GM19463 (cell line): ENCODE data around the gene SLC25A21.

Experiments
- ATAC-seq: cut with Tn5 transposase; IDR thresholded peaks from one replicate; pipeline ENCODE4 v1.9.1; 2021; ENCODE audit warnings: mild to moderate bottlenecking, moderate library complexity; ENCODE audit not compliant: unreplicated experiment

The SLC25A21 gene

DNA sequence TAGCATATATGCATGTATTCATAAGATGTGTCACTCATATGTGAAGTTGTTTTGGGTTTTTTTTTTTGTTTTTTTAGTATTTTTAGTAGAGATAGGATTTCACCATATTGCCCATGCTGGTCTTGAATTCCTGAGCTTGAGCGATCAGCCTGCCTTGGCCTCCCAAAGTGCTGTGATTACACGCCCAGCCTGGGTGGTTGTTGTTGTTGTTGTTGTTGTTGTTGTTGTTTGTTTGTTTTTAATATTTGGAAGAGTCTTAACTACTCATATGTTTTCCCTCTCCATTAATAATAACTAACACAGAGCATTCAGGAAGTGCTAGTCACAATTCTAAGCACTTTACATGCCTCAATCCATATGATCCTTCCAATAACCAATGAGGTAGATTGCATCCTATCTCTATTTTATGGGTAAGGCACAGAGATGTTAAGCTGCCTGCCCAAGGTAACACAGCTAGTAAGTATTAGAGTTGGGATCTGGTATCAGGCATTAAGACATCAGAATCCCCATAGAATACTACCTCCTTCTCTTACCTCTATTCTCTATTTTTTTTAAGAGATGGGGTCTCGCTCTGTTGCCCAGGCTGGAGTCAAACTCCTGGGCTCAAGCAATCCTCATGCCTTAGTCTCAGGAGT lies 27.6 kb downstream of the SLC25A21 start:
- no peak for ATAC-seq

- no peak for ATAC-seq
Measured at GRCh38 chr14:37143475-37143874, 28.9 kb downstream of the SLC25A21 start.

DNA sequence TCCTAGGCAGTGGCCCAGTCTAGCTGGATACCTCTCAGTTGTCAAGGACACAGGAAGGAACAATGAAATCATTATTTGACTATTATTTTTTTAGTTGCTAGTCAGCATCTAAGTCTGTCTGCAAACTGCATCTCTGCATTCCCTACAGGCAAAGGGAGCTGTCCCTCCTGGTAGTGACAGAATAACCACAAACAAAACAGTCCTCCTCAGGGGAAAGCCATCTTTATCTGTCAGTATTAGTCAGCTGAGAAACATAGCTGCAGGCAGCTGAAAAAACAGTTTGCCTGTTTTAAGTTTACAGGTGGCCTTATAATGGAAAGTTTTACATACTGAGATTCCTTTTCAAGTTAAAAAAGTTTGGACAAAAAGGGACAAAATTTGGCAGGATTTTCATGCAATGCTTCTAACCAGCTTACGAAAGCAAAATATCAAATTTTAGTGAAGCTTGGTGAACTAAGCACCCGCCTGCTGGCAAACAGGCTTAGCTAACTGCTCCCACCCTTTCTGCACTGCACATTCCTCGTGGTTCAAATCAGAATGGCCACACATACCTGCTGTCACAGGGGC lies 29.5 kb downstream of the SLC25A21 start:
- ATAC-seq = no peak

DNA sequence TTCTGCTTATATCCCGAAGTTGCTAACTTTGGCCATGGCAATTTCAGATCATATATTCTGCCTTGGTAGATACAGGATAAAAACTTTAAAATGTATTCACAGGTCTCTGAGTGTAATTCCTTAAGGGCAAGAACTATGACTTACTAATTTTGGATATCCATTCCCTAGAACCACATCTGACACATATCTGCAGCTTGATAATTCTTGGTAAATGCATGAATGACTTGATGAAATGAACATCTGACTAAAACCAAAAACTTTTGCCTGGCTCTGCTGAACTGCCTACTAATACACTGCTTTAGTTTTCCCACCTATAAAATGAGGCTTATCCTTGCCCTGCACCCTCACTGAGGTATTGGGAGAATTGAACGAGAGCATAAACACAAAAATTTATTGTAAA lies 32.2 kb downstream of the SLC25A21 start:
- ATAC-seq = no peak

DNA sequence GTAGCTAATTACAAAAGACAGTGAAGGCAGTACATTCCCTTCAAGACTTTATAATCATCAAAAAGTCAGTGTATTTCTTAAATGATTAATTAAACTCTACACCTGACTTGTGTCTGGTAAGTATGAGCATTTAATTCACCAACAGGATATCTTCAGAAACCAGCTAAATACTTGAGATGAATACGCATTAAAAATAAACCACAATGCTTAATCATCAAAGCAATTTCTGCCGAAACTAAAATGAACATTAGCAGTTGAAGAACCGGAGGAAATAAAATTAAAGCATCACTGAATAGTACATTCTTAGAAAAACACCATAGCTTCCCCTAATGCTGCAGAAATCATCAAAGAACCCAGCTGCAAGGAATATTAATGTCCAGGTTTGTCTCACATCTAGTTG lies 32.7 kb downstream of the SLC25A21 start:
- ATAC-seq = no peak

DNA sequence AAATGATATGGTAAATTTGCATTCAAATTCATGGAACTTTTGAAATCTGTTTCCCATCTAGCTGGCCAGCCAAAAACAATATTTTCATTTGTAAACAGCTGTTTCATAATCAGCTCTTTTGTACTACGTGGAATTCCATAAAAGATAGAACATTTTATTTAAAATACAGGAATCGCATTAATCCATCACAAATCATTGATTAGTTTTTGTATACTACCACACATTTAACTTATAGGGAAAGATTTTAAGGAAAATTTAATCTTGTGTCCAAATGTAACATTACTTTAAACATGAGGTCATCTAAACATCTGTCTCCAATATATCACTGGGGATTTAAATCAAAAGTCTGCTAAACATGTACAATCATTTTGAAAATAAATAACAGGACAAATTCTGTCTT lies 33.5 kb downstream of the SLC25A21 start:
- no peak for ATAC-seq

- no peak for ATAC-seq
Measured at GRCh38 chr14:37133284-37133913, 39.0 kb downstream of the SLC25A21 start.

GRCh38 chr14:37131205-37131604 lies 41.2 kb downstream of the SLC25A21 start:
- no peak for ATAC-seq

- no peak for ATAC-seq
Measured at GRCh38 chr14:37129047-37129446, 43.4 kb downstream of the SLC25A21 start.

GRCh38 chr14:37124614-37125013 lies 47.8 kb downstream of the SLC25A21 start:
- ATAC-seq = no peak

DNA sequence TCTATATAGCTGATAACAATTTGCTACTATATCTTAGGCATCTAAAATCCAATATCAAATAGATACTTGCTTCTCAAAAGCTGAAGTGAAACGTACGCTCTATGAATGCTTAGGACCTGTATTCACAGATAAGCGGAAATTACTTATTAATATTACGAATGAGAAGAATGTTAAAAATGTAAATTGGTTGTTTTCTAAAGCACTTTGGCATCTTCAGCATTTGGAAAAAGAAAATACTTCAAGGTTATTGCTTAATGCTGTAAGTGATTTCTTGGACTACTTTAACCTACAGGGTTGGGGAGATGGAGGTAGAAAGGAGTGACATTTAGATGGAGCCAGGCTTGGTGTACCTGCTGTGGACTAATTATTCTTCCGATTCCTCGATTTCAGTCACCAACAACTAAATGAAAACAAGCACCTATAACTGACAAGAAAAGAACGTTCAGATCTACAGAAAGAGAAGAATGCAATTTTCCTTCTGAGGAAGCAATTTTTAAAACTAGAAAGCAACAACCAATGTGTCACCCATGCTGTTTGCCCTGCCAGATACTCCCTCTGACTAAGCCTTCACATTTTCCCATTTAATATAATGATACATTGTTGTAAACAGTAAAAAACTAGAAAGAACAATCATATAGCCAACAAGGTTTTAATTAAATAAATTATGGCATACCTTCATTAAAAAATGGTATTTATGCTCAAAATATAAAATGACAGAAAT lies 49.3 kb downstream of the SLC25A21 start:
- ATAC-seq = no peak

GRCh38 chr14:37122288-37122687 lies 50.1 kb downstream of the SLC25A21 start:
- no peak for ATAC-seq

DNA sequence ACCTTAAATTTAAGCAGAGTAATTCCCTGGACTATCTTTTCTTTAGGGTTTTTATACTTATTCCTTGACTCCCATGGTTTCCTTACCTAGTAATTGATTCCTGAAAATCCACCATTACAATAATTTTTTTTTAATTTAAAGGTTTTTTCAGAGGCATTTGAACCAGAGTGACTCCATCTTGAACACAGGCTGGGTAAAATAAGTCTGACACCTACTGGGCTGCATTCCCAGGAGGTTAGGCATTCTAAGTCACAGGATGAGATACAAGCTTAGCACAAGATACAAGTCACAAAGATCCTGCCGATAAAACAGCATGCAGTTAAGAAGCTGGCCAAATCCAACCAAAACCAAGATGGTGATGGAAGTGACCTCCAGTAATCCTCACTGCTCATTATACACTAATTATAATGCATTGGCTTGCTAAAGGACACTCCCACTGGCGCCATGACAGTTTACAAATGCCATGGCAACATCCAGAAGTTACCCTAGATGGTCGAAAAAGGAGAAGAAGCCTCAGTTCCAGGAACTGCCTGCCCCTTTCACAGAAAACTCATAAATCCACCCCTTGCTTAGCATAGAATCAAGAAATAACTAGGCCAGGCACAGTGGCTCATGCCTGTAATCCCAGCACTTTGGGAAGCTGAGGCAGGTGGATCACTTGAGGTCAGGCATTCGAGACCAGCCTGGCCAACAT lies 53.6 kb downstream of the SLC25A21 start:
- ATAC-seq = no peak

DNA sequence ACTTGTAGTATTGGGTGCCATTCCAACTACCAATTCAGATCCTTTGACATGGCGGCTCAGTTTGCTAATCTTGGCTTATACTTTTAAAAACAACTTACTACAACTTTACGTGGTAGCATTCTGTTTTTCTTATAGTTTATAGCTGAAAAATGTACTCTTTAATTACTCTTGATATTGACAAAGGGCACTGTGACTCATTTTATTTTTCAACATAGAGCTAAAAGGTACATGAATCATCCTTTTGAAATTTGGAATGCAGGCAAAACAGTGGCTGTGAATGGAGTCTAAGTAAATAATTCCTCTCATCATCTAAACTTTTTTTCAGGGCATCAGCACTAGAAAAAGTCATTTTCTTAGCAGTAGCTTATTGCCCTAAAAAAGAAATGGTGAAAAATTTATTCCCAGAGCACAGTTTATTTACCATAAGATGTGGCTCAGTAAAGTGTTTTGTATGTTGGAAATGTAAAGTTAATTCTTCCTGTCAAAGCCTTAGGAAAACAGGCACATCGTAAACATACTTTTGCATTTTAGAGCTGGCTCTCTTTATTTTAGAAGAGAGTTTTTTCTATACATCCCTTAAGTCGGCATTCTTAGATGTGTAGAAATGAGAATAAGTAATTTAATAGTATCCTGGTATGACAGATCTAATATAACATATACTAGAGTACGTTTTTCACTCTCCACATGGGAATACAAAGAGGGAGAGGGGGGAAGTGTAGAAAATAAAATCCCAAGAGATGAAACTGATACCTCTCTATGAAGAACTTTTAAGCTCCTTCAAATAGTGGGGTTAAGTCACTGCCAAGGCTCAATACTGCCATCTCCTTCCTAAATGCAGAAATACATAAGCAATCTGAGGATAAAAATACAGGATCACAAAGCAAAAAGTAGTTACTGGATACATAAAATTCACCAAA lies 55.2 kb downstream of the SLC25A21 start:
- ATAC-seq = no peak

GRCh38 chr14:37115406-37115805 lies 57.0 kb downstream of the SLC25A21 start:
- no peak for ATAC-seq

GRCh38 chr14:37114559-37114958 lies 57.8 kb downstream of the SLC25A21 start:
- no peak for ATAC-seq

DNA sequence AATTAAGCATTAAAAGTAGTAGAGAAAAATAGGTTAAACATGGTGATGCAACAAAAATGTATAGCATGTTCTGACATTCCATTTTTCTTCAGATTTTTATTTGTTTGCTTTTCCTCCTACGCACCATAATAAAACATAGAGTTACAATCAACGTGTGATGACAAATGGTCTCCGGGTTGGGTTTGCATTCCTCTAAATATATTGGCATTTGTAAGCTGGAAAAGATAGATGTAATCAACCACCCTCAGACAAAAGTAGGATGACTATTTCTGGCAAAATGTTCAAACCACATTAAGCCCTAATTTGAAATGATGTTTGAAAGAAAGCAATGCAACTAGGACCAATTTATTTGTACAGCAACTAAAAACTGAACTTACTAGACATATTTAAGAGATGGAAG lies 58.4 kb downstream of the SLC25A21 start:
- ATAC-seq = no peak

DNA sequence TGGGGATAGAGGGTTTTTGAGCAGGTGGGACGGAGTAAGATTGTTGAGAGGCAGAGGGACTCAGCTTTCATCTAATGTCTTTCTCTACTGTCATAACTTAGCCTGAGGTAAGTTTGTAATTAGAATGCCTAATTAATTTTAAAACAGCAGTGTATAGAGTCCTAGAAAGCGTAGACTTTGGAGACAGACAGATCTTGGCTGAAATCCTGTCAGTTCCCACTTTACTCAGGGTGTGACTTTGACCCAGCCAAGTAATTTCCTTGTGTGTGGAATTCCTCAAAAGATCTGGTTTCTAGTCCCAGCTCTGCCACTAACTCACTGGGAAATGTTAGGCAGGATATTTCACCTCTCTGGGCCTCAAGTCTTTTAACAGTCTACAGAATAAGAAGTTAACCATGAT lies 74.3 kb downstream of the SLC25A21 start:
- ATAC-seq = no peak

GRCh38 chr14:37094502-37094901 lies 77.9 kb downstream of the SLC25A21 start:
- ATAC-seq = no peak

- no peak for ATAC-seq
Measured at GRCh38 chr14:37093364-37093763, 79.0 kb downstream of the SLC25A21 start.
